Measurements from ENCODE around the gene CD48.

DNA sequence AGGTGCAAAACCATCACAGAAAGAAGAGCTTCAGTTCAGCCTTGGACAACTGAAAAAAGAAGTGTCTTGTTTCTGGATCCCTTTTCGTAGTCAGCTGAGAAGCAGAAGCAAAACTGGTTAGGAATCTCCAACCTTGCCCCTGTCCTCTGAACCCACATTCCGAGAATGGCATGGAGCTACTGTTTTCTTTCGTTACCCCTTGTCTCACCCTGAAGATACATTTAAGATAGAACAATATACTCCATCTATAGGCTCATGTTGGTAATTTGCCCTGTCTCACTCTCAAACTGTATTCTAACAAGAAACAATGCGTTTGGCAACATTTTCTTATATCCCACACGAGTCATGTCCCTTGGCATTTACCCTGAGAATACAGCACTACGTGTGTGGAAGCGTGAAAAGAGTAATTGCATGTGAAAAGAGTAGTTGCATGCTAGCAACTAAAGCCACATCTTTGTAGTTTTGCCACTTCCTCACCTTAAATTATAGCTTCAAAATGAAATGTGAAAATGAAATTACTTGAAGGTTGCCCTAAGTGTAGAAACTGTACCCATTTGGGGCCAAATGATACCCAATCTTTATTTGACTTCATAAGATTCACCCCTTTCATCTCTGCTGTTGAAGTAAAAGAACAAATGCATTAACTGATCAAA lies 32.7 kb upstream of the CD48 start:
- TF ChIP-seq, protein P1, sequence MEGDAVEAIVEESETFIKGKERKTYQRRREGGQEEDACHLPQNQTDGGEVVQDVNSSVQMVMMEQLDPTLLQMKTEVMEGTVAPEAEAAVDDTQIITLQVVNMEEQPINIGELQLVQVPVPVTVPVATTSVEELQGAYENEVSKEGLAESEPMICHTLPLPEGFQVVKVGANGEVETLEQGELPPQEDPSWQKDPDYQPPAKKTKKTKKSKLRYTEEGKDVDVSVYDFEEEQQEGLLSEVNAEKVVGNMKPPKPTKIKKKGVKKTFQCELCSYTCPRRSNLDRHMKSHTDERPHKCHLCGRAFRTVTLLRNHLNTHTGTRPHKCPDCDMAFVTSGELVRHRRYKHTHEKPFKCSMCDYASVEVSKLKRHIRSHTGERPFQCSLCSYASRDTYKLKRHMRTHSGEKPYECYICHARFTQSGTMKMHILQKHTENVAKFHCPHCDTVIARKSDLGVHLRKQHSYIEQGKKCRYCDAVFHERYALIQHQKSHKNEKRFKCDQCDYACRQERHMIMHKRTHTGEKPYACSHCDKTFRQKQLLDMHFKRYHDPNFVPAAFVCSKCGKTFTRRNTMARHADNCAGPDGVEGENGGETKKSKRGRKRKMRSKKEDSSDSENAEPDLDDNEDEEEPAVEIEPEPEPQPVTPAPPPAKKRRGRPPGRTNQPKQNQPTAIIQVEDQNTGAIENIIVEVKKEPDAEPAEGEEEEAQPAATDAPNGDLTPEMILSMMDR (conservative IDR thresholded peaks at IDR 0.05; ENCODE audit: low read length), result no peak
- TF ChIP-seq EZH2phosphoT487 (IDR thresholded peaks at IDR 0.05; ENCODE audit: borderline replicate concordance, low read depth, low read length), result no peak

All from OCI-LY7 (cell line).